Activated naive CD8-positive, alpha-beta T cell (primary cell): ENCODE measurements around the gene VOPP1.
"Not testable (repeated sequence)": the region's sequence is repeated elsewhere in the genome, so short reads cannot be mapped to it uniquely, and the experiment has no call there.

ENCODE experiments used
- H3K27ac Mint-ChIP-seq: one replicate; pipeline ENCODE4 v1.8.0; 2021; ENCODE audit warnings: mixed read lengths
- H3K27me3 Mint-ChIP-seq: one replicate; pipeline ENCODE4 v1.8.0; 2021; ENCODE audit warnings: mixed read lengths
- H3K36me3 Mint-ChIP-seq: one replicate; pipeline ENCODE4 v1.8.0; 2021; ENCODE audit warnings: mixed read lengths
- H3K4me1 Mint-ChIP-seq: one replicate; pipeline ENCODE4 v1.8.0; 2021; ENCODE audit warnings: low read depth, mixed read lengths
- H3K4me3 Mint-ChIP-seq: one replicate; pipeline ENCODE4 v1.8.0; 2021; ENCODE audit warnings: mild to moderate bottlenecking, mixed read lengths
- H3K9me3 Mint-ChIP-seq: one replicate; pipeline ENCODE4 v1.8.0; 2021; ENCODE audit warnings: low read depth, mixed read lengths

The VOPP1 gene

GRCh38 chr7:55572378-55573233, at the start of gene VOPP1:
VOPP1 (minus strand) TSS chr7:55572502; CDS start chr7:55572324, 178 bp downstream.
- Mint-ChIP-seq H3K27ac (peak within 1 kb of the TSS; percentile 97), H3K36me3 (no peaks in the 10 kb centered on the region), H3K4me3 (peak within 1 kb of the TSS; percentile 95), H3K27me3 (no peaks in the 10 kb centered on the region), H3K4me1 (peaks cover 55% of the 10 kb centered on the region), H3K9me3 (no peaks in the 10 kb centered on the region)

GRCh38 chr7:55618913-55619312, 46.6 kb upstream of the VOPP1 start:
- H3K27ac Mint-ChIP-seq, result no peak overlapping the region
- peaks cover 11% of the 10 kb centered on the region for H3K27me3 Mint-ChIP-seq
- H3K4me1 Mint-ChIP-seq, result no peaks in the 10 kb centered on the region
- peaks cover 11% of the 10 kb centered on the region for H3K36me3 Mint-ChIP-seq
- H3K4me3 Mint-ChIP-seq, result no peak overlapping the region
- H3K9me3 Mint-ChIP-seq, result peaks cover 6% of the 10 kb centered on the region

DNA sequence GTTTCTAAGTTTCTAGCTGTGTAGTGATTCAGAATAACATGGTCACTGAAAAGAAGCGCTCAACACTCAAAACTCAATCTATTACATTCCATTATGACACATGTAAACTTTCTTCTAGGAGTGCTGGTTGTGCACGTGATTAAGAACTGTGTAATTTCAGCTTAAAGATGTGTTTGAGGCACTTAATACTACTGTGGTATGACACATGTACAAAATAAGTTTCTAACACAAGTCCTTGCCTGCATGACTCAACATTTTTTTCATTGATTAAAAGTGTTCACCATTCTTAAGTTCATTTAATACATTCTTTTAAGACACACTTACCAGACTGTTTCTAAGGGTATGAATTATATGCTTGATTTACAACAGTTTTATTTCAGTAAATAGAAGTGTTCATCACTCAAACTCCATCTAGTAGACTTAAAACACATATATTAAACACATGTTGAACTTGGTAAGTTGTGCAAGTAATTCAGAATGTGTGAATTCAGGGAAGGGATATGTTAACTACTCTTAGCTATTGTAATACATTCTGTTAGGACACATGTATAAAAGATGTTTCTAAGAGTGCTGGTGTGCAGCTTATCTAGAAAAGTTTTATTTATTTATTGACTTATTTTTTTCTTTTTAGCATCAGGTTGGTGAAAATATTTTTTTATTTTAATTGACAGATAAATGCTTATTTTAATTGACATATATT, 42.2 kb upstream of the VOPP1 start:
- H3K9me3 Mint-ChIP-seq, H3K27ac Mint-ChIP-seq, H3K36me3 Mint-ChIP-seq, H3K27me3 Mint-ChIP-seq, H3K4me3 Mint-ChIP-seq, H3K4me1 Mint-ChIP-seq: not testable (repeated sequence)

DNA sequence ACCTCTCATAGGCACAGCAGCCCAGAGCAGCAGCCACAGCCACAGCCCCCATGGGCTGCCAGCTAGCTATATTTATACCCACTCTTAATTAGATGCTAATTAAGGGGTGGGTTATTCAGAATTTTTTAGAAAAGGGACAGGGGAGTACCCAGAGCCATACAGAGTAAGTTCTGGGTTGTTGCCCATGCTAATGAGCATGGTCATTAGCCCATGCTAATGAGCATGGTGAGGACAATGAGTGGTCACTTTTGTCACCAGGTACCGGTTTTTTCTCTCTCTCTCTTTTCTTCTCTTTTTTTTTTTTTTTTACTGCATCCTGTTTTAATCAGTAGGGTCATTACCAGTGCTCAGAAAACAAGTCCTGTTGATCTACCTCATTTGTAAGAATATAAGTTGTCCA, 37.4 kb upstream of the VOPP1 start:
- H3K4me3 Mint-ChIP-seq, H3K36me3 Mint-ChIP-seq, H3K9me3 Mint-ChIP-seq, H3K27me3 Mint-ChIP-seq, H3K27ac Mint-ChIP-seq, H3K4me1 Mint-ChIP-seq: not testable (repeated sequence)

GRCh38 chr7:55605661-55606060, 33.4 kb upstream of the VOPP1 start:
- not testable (repeated sequence) for H3K4me3 Mint-ChIP-seq, H3K4me1 Mint-ChIP-seq, H3K36me3 Mint-ChIP-seq, H3K9me3 Mint-ChIP-seq, H3K27me3 Mint-ChIP-seq, H3K27ac Mint-ChIP-seq

DNA sequence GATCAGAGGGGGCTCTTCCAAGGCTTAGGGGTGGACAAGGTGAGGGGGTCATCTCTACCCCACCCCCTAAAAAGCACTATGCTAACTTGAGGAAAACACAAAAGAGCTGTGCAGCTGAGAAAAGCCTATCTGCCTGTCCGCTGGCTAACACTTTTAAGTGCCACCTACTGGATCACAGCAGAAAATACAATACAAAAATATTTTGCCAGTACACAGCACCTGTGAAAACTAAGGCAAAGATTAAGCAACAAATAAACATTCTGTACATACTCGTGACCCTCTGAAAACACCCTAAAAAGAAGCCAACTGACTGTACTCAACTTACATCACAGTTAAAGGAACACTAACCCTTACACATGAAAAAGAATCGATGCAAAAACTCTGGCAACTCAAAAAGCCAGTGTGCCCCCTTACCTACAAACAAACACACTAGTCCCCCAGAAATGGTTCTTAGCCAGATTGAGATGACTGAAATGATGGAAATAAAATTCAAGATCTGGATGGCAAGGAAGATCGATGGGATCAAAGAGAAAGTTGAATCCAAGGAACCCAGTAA, 25.7 kb upstream of the VOPP1 start:
- not testable (repeated sequence) for H3K9me3 Mint-ChIP-seq, H3K27me3 Mint-ChIP-seq, H3K36me3 Mint-ChIP-seq, H3K4me1 Mint-ChIP-seq, H3K4me3 Mint-ChIP-seq
- H3K27ac Mint-ChIP-seq, result peak overlapping the region; percentile 34

DNA sequence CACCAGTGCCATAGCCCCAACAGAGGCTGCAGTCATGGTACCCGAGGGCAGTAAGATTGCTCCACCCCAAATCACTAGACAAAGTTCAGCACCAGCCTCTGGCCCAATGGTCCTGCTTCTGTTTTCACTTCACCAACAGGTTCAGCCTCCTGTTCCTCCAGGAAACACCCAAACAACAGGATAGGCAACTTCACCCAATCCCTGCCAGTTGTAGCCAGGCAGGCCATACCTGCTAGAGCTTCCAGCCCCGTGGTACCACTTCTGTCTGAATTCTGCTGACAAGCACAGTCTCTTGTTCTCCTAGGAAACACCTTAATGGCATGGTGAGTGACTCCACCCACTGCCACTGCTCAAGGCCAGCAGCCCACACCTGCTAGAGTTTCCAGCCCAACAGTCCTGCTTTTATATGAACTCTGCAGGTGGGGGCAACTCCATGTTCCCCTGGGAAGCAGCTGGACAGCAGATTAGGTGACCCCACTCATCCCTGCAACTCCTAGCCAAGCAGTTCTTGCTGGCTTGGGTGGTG, 25.0 kb upstream of the VOPP1 start:
- H3K9me3 Mint-ChIP-seq, H3K27me3 Mint-ChIP-seq, H3K27ac Mint-ChIP-seq, H3K36me3 Mint-ChIP-seq, H3K4me1 Mint-ChIP-seq, H3K4me3 Mint-ChIP-seq: not testable (repeated sequence)

GRCh38 chr7:55595511-55595910, 23.2 kb upstream of the VOPP1 start:
- H3K27ac Mint-ChIP-seq, result no peak overlapping the region
- peaks cover 2% of the 10 kb centered on the region for H3K36me3 Mint-ChIP-seq
- no peak overlapping the region for H3K4me3 Mint-ChIP-seq
- peaks cover 6% of the 10 kb centered on the region for H3K4me1 Mint-ChIP-seq
- H3K27me3 Mint-ChIP-seq, result peaks cover 2% of the 10 kb centered on the region
- no peaks in the 10 kb centered on the region for H3K9me3 Mint-ChIP-seq

GRCh38 chr7:55594870-55595269, 22.6 kb upstream of the VOPP1 start:
- Mint-ChIP-seq H3K27ac (no peak overlapping the region), H3K4me1 (peaks cover 6% of the 10 kb centered on the region)

DNA sequence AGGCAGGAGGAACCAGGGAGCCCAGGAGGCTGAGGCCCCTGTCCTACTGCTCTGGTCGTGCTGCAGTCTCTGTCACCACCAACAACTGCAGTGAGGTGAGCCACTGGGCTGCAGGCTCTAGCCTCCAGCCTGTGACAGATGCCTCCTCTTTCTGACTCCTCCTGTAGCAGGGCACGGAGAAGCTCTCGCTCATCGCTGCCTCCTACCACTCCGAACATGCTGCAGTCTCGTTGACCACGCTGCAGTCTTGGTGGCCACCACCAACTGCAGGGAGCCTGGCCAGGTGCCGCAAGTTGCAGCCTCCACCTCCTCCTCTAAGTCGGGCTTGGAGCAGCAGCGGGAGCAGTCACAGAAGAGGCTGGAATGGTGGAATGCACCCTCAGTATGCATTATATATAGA, 22.1 kb upstream of the VOPP1 start:
- H3K9me3 Mint-ChIP-seq, result no peaks in the 10 kb centered on the region
- no peak overlapping the region for H3K4me3 Mint-ChIP-seq
- H3K27ac Mint-ChIP-seq, result no peak overlapping the region
- H3K4me1 Mint-ChIP-seq, result peaks cover 6% of the 10 kb centered on the region
- peaks cover 2% of the 10 kb centered on the region for H3K36me3 Mint-ChIP-seq
- H3K27me3 Mint-ChIP-seq, result peaks cover 2% of the 10 kb centered on the region

More at GRCh38 chr7:55594870-55595269, 22.6 kb upstream of the VOPP1 start:
- no peak overlapping the region for H3K4me3 Mint-ChIP-seq
- peaks cover 2% of the 10 kb centered on the region for H3K36me3 Mint-ChIP-seq
- H3K9me3 Mint-ChIP-seq, result no peaks in the 10 kb centered on the region
- H3K27me3 Mint-ChIP-seq, result peaks cover 2% of the 10 kb centered on the region

DNA sequence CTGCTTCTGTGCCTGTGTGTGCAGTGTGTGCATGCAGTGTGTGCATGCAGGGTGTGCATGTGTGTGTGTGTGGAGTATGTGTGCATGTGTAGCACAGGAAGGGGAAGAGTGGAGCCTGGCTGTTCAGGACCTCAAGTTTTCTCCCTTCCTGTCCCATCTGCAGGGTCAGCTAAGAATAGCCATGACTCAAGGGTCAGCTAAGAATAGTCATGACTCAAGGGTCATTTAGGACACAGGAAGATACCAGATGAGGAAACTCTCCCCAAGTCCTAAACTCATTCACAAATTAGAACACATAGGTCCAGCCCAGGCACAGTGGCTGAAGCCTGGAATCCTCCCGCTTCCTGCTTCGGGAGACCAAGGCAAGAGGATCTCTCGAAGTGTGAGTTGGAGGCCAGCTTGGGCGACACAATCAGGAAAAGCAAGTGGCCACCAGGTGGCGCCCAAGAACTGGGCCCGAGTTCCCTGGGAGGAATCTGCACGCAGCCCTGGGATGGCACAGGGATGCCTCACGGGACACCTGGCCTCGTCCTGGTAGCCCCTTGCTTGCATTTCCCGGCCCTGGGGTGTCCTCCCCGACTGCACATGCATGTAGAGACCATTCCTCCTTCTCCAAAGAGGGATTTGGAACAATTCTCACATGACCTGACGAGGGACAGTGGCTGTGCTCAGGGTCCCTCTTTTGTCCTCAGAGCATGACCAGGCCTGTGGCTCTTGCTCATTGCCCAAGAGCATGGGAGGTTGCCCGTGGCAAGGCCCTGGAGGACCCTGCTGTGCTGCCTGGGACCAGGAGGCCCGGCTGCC, 21.4 kb upstream of the VOPP1 start:
- Mint-ChIP-seq H3K4me1 (peaks cover 6% of the 10 kb centered on the region), H3K9me3 (no peaks in the 10 kb centered on the region), H3K27ac (no peak overlapping the region), H3K4me3 (no peak overlapping the region), H3K27me3 (peaks cover 2% of the 10 kb centered on the region), H3K36me3 (peaks cover 2% of the 10 kb centered on the region)

GRCh38 chr7:55593172-55593514, 20.8 kb upstream of the VOPP1 start:
- H3K9me3 Mint-ChIP-seq, result no peaks in the 10 kb centered on the region
- peaks cover 2% of the 10 kb centered on the region for H3K27me3 Mint-ChIP-seq
- peaks cover 6% of the 10 kb centered on the region for H3K4me1 Mint-ChIP-seq
- no peak overlapping the region for H3K27ac Mint-ChIP-seq
- peaks cover 2% of the 10 kb centered on the region for H3K36me3 Mint-ChIP-seq
- no peak overlapping the region for H3K4me3 Mint-ChIP-seq

GRCh38 chr7:55592492-55592891, 20.2 kb upstream of the VOPP1 start:
- H3K27me3 Mint-ChIP-seq, result no peaks in the 10 kb centered on the region
- no peaks in the 10 kb centered on the region for H3K36me3 Mint-ChIP-seq
- H3K4me1 Mint-ChIP-seq, result no peaks in the 10 kb centered on the region
- no peak overlapping the region for H3K27ac Mint-ChIP-seq
- no peaks in the 10 kb centered on the region for H3K9me3 Mint-ChIP-seq
- H3K4me3 Mint-ChIP-seq, result no peak overlapping the region

DNA sequence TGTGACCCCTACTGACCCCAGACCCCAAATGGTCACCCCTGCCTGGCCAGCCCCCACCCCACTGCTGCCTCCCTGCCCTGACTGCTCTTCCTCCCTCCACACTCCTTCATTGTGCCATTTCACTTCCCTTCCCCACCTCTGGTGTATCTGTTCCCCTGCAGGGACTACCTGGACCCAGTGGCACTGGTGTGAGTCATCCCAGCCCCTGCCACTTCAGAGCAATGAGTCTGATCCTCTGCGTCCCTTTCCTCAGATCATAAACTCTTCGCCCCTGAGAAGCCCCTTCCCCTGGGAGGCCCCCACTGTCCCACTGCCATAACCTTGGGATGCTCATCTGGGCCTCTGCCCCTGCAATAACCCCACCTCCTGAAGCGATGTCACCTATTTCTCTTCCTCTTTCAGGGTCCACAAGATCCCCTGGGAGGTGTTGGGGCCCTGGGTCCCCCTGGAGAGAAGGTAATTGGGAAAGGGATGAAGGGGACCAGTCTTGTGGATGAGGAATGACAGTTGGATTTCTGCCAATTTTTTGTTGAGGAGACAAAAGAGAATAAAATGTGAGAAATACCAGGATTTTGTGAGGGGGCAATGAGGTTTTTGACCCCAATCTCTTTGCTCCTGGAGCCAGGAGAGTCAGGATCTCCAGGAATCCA, 19.1 kb upstream of the VOPP1 start:
- H3K36me3 Mint-ChIP-seq, result no peaks in the 10 kb centered on the region
- no peak overlapping the region for H3K4me3 Mint-ChIP-seq
- H3K9me3 Mint-ChIP-seq, result no peaks in the 10 kb centered on the region
- no peaks in the 10 kb centered on the region for H3K4me1 Mint-ChIP-seq
- no peaks in the 10 kb centered on the region for H3K27me3 Mint-ChIP-seq
- no peak overlapping the region for H3K27ac Mint-ChIP-seq
